ENCODE results near the gene HTRA2. TPM values are rescaled to one million over a fixed set of nuclear protein-coding genes. Genes with fewer than 3 reads are reported as not detected.

HTRA2 gene
- total and polyA plus RNA-seq, 12 donors, result 21.2 to 41.0 (median 25.6) TPM

- Histone ChIP-seq H3K4me3 (peak within 1 kb of the TSS; percentile 40 to 83 (median 76)), H3K27ac (peak within 1 kb of the TSS; percentile 80 to 93 (median 90)), H3K4me1 (peaks cover 11 to 44% (median 21%) of the 10 kb centered on the region in 9 donors), H3K27me3 (peaks cover 0 to 11% (median 0%) of the 10 kb centered on the region in 7 donors), H3K9me3 (no peaks in the 10 kb centered on the region), H3K36me3 (peaks cover 0 to 11% (median 0%) of the 10 kb centered on the region in 9 donors)
- WGBS, 2 donors, result 1% methylated on average over 70 to 73 of the region's 73 CpGs
- DNase-seq, result peak; percentile 89 to 91
- intact Hi-C loops (cut with DNase I), result loop anchor here in 2 of 10 donors (2.0 kb wide), 2 partner anchors 23 to 25 kb away; partner anchors contain the start of genes AUP1 (in 1 of the 2) and HTRA2 (in 1 of the 2)
- ATAC-seq, result peak; percentile 85 to 93 (median 90)
- no peak for TF ChIP-seq CTCF (IDR thresholded peaks at IDR 0.05)
Measured at GRCh38 chr2:74553892-74554819, 24.4 kb downstream of the HTRA2 start, which contains the start of the genes DOK1 and LOXL3. Gene DOK1 (plus strand): TSS chr2:74554720. CDS start chr2:74554755, 35 bp downstream. Gene LOXL3 (minus strand): TSS chr2:74553942. CDS start chr2:74552634, 1,308 bp downstream.

- H3K4me3 ChIP-seq, result peak overlapping the region; percentile 40 to 83 (median 76)
- peak overlapping the region; percentile 80 to 93 (median 90) for H3K27ac ChIP-seq
- H3K4me1 ChIP-seq, result peaks cover 6 to 36% (median 12%) of the 10 kb centered on the region in 9 donors
- ATAC-seq (peak; percentile 19 to 55 (median 42)), DNase-seq (peak; percentile 39 to 53)
- no peaks in the 10 kb centered on the region for H3K9me3 ChIP-seq
- TF ChIP-seq CTCF (IDR thresholded peaks at IDR 0.05), result no peak
- intact Hi-C loops (cut with DNase I), result loop anchor here in 1 of 10 donors (2.0 kb wide), 1 partner anchor 26 kb away; the partner anchor contains the start of genes AUP1 and HTRA2
- WGBS, 2 donors, result 5 to 6% methylated on average over 58 of the region's 58 CpGs
- H3K36me3 ChIP-seq, result peaks cover 0 to 11% (median 0%) of the 10 kb centered on the region in 9 donors
- peaks cover 0 to 17% (median 0%) of the 10 kb centered on the region in 7 donors for H3K27me3 ChIP-seq
Measured at GRCh38 chr2:74554820-74555531, 25.2 kb downstream of the HTRA2 start.

- peak overlapping the region; percentile 40 to 83 (median 76) for H3K4me3 ChIP-seq
- intact Hi-C loops (cut with DNase I), result loop anchor here in 1 of 10 donors (2.0 kb wide), 1 partner anchor 27 kb away; the partner anchor contains the start of genes AUP1 and HTRA2
- ATAC-seq (no peak), DNase-seq (peak in 1 of 2 donors; percentile 27)
- peaks cover 6 to 33% (median 11%) of the 10 kb centered on the region in 9 donors for H3K4me1 ChIP-seq
- peaks cover 0 to 11% (median 0%) of the 10 kb centered on the region in 9 donors for H3K36me3 ChIP-seq
- TF ChIP-seq CTCF (IDR thresholded peaks at IDR 0.05), result no peak
- H3K27me3 ChIP-seq, result peaks cover 0 to 20% (median 0%) of the 10 kb centered on the region in 7 donors
- peak overlapping the region in 8 of 10 donors; percentile 81 to 91 (median 90) for H3K27ac ChIP-seq
- 68 to 76% methylated on average over 17 of the region's 17 CpGs for WGBS, 2 donors
- H3K9me3 ChIP-seq, result no peaks in the 10 kb centered on the region
Measured at GRCh38 chr2:74555610-74556103, 25.9 kb downstream of the HTRA2 start.
